HG03460 (cell line): Measurements from ENCODE around the gene CASR.
"Not testable (repeated sequence)": the region's sequence is repeated elsewhere in the genome, so short reads cannot be mapped to it uniquely, and the experiment has no call there.

ENCODE experiments used
- ATAC-seq: cut with Tn5 transposase; IDR thresholded peaks from one replicate; pipeline ENCODE4 v1.9.1; 2021; ENCODE audit not compliant: unreplicated experiment

Gene CASR, protein sequence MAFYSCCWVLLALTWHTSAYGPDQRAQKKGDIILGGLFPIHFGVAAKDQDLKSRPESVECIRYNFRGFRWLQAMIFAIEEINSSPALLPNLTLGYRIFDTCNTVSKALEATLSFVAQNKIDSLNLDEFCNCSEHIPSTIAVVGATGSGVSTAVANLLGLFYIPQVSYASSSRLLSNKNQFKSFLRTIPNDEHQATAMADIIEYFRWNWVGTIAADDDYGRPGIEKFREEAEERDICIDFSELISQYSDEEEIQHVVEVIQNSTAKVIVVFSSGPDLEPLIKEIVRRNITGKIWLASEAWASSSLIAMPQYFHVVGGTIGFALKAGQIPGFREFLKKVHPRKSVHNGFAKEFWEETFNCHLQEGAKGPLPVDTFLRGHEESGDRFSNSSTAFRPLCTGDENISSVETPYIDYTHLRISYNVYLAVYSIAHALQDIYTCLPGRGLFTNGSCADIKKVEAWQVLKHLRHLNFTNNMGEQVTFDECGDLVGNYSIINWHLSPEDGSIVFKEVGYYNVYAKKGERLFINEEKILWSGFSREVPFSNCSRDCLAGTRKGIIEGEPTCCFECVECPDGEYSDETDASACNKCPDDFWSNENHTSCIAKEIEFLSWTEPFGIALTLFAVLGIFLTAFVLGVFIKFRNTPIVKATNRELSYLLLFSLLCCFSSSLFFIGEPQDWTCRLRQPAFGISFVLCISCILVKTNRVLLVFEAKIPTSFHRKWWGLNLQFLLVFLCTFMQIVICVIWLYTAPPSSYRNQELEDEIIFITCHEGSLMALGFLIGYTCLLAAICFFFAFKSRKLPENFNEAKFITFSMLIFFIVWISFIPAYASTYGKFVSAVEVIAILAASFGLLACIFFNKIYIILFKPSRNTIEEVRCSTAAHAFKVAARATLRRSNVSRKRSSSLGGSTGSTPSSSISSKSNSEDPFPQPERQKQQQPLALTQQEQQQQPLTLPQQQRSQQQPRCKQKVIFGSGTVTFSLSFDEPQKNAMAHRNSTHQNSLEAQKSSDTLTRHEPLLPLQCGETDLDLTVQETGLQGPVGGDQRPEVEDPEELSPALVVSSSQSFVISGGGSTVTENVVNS

GRCh38 chr3:122183521-122183892 lies at the start of gene CASR:
Gene CASR, plus strand, starts transcription at chr3:122183668. Its CDS starts 70,522 bp downstream, at chr3:122254190.
- ATAC-seq, result no peak

GRCh38 chr3:122146466-122146865 lies 37.0 kb upstream of the CASR start:
- no peak for ATAC-seq

GRCh38 chr3:122148941-122149627 lies 34.4 kb upstream of the CASR start:
- ATAC-seq, result no peak

GRCh38 chr3:122151480-122151879 lies 32.0 kb upstream of the CASR start:
- no peak for ATAC-seq

- not testable (repeated sequence) for ATAC-seq
Observed at GRCh38 chr3:122164983-122165382, 18.5 kb upstream of the CASR start.

GRCh38 chr3:122167630-122168029 lies 15.8 kb upstream of the CASR start:
- ATAC-seq, result no peak

DNA sequence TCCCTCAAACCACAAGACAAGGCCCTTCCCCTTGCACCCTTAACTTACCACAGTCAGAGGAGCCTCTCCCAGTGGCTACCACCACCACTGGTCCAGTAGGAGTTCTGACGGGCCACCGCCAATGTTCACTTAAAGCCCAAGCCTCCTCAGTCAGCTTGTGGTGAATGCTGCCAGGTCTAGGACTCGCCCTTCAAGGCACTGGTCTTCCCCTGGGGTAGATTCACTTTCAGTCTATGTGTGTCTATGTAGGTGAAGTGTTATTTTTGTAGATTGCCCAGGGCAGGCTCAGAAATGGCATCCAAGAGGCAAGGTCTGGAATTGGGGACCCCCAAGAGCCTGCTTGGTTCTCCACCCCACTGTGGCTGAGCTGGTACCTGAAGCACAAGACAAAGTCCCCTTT lies 15.4 kb upstream of the CASR start:
- peak; percentile 59 for ATAC-seq

DNA sequence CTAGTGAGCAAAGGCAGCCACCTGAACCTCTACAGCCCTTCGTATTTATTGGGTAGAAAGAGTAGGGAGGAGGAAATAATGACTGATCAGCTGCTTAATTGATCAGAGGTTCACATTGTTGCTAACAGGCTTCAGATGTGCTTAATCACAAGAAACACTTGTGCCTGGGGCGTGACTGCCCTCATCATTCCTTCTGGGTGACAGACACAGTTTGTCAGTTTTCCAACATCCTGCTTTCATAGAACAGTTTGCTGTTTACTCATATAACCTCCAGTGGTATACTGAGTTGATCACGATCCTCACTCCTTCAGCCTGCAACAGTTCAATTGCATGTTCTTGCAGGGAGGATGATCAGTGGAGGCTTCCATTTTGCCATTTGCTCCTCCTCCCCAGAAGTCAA lies 13.6 kb upstream of the CASR start:
- ATAC-seq, result no peak

GRCh38 chr3:122171361-122171760 lies 12.1 kb upstream of the CASR start:
- ATAC-seq, result not testable (repeated sequence)

GRCh38 chr3:122178711-122179110 lies 4.8 kb upstream of the CASR start:
- ATAC-seq, result no peak

- no peak for ATAC-seq
Observed at GRCh38 chr3:122183893-122184590, 574 bp downstream of the CASR start.

- ATAC-seq, result no peak
Observed at GRCh38 chr3:122184591-122184929, 1.1 kb downstream of the CASR start.

DNA sequence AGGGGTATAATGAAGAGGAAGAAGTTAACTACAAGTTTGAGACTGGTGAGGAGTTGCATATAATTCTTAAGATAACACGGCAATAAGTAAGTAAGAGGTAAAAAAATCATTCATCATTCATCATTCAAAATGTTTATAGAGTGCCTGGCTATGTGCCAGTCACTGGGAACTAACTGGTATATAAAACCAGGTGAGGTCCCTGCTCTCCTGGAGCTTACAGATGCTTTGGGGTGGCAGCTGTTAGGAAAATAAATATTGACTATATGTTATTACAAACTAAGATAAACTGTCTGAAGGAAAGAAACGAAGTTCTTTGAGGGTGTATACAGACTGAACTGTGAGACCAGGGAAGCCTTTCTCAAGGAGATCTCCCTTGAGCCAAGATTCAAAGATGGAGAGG lies 2.9 kb downstream of the CASR start:
- ATAC-seq, result no peak

DNA sequence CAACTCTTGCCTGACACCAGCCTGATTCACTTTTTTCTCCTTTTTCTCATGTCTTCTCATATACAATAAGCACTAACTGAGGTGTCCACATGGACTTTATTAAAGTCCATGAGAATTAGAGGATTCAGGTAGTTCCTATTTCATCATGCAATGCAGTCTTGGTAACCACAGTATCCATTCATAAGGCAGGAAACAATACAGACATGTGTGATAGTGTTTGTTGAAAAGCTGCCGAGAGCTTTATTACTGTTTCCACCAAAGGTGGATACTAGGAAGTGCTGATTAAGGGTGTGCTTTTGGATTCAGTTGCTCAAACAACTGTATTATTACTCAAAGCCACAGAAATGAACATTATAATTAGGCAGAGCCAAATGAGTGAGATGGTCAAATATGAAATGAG lies 5.3 kb downstream of the CASR start:
- ATAC-seq, result no peak

- ATAC-seq, result no peak
Observed at GRCh38 chr3:122189357-122189756, 5.9 kb downstream of the CASR start.

- ATAC-seq, result no peak
Observed at GRCh38 chr3:122190525-122190924, 7.1 kb downstream of the CASR start.

- ATAC-seq, result no peak
Observed at GRCh38 chr3:122198966-122199365, 15.5 kb downstream of the CASR start.

GRCh38 chr3:122199552-122199951 lies 16.1 kb downstream of the CASR start:
- ATAC-seq, result no peak

GRCh38 chr3:122200661-122201060 lies 17.2 kb downstream of the CASR start:
- no peak for ATAC-seq

DNA sequence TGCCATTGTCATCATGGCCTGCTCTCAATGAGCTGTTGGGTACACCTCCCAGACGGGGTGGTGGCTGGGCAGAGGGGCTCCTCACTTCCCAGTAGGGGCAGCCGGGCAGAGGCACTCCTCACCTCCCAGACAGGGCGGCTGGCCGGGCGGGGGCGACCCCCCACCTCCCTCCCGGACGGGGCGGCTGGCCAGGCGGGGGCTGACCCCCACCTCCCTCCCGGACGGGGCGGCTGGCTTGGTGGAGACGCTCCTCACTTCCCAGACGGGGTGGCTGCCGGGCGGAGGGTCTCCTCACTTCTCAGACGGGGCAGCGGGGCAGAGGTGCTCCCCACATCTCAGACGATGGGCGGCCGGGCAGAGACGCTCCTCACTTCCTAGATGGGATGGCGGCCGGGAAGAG lies 18.0 kb downstream of the CASR start:
- ATAC-seq, result not testable (repeated sequence)

- ATAC-seq, result no peak
Observed at GRCh38 chr3:122208579-122208978, 25.1 kb downstream of the CASR start.
